Measurements from ENCODE around the gene RBBP7.

GRCh38 chrX:16834806-16835205, 35.4 kb downstream of the RBBP7 start:
- TF ChIP-seq ZNF274 (IDR thresholded peaks at IDR 0.05; ENCODE audit: low read depth, low read length) (no peak), YY1 (IDR thresholded peaks at IDR 0.05; ENCODE audit: insufficient read depth, insufficient read length) (no peak), SUZ12 (IDR thresholded peaks at IDR 0.05; ENCODE audit: extremely low read depth, insufficient read depth, insufficient read length) (no peak)

All from NT2/D1 (cell line).